Measurements from ENCODE around the gene ZBTB16.

GRCh38 chr11:114130629-114131277 lies 71.2 kb downstream of the ZBTB16 start:
- TF ChIP-seq CTCF (optimal IDR thresholded peaks at IDR 0.05 in 1 of 3, IDR thresholded peaks at IDR 0.05 in 1 of 3, conservative IDR thresholded peaks at IDR 0.05 in 1 of 3; ENCODE audit: extremely low read depth in 1 of 3, insufficient read depth in 2 of 3, low read length in 3 of 3), result no peak
- TF ChIP-seq EZH2 (IDR thresholded peaks at IDR 0.05; ENCODE audit: low read length), result no peak
